GM19023 (cell line): Measurements from ENCODE around the gene LRRC37A.
"Not testable (repeated sequence)": the region's sequence is repeated elsewhere in the genome, so short reads cannot be mapped to it uniquely, and the experiment has no call there.

Experiments used
- ATAC-seq: cut with Tn5 transposase; IDR thresholded peaks from one replicate; pipeline ENCODE4 v1.9.1; 2021; ENCODE audit warnings: mild to moderate bottlenecking, moderate library complexity; ENCODE audit not compliant: unreplicated experiment

The LRRC37A gene

DNA sequence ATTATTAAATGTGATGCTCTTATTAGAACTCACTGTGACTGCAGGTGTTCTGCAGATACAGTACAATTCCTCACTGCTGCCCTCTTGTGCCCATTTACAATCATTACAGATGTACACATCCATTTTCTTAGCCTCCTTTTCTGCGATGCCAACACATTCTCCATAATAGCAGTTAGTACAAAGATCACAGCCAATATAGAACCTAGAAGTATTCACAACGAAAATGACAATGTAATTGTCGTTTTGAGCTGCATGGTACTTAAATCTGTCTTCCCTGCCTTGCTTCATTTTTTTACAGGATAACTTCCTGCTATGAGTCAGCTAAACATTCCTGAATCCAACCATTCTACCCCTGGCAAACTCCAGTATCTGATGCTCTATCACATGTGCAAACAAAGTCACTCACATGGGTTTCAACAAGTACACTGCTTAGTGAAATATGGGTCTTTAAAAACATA, 8.1 kb upstream of the LRRC37A start:
- ATAC-seq, result not testable (repeated sequence)

DNA sequence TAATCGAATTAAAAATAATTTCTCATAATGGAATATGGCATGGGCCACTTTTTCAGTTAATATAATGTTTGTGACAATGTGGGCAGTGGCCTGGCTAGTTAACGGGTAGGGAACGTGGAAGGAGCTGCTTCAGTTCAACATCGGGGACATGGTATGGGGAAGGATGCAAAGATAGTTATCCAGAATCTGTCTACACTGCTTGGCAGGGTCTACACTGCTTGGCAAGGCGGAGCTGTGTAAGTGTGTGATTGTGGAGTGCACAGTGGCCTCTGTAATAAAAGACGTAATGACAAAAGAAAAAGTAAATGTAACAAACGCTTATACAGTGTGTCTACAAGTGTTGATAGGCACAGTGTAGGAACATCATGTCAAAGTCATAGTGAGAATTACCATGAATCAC, 7.3 kb upstream of the LRRC37A start:
- not testable (repeated sequence) for ATAC-seq

DNA sequence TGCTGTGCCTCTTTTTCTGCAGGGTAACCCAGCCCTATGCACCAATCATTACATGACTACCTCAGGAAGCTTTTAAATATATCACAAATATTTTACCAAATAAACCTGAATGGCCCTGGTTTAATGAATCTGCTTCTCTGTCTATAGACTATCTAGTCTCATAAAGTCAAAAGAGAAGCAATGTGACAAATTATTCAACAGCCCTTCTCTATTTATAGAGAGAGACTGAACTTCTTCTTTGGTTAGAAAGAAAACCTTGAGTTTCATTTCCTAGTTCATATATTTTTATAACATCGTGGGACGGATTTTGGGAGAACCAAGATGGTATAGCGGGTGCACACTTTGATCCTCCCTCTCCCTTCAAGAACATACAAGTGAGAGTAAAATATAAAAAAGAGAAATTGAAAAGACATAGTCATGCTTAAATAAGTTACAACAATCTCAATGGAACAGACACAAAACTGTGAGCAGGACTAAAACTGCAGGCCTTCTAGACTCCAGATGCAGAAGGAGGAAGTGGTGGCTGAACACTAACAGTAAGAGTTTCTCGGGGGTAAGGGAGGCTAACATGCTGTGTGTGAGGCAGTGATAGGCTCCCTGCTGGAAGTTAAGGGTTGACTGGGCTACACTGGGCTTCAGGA, 3.9 kb upstream of the LRRC37A start:
- peak; percentile 89 for ATAC-seq

DNA sequence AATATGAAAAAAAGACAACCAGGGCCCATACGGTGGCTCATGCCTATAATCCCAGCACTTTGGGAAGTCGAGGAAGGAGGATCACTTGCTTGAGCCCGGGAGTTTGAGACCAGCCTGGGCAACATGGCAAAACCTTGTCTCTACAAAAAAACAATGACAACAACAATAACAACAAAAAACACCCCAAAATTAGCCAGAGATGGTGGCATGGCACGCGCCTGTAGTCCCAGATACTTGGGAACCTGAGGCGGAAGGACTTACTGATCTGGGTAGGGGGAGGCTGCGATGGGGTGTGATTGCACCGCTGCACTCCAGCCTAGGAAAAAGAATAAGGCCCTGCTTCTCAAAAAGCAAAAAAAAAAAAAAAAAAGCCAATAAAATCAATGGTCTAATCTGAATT, 3.3 kb upstream of the LRRC37A start:
- ATAC-seq, result not testable (repeated sequence)

DNA sequence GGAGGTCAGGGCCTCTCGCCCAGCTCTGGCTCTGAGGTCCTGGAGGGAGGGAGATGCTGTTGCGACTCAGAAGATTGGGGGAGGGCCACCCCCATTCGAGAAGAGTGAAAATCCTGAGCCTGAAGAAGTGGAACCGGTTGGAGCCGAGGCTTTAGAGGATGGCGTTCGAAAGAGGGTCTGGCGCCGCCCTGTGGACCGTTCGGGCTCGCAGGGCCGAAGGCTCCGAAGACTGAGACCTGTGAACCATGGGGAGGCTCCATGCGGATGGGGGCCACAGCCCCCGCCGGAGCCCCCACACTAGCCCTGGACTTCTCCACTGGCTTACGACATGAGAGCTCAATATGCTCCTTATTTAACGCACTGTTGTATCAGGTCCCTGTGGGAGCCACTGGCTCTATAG, 46.3 kb downstream of the LRRC37A start:
- ATAC-seq, result not testable (repeated sequence)

DNA sequence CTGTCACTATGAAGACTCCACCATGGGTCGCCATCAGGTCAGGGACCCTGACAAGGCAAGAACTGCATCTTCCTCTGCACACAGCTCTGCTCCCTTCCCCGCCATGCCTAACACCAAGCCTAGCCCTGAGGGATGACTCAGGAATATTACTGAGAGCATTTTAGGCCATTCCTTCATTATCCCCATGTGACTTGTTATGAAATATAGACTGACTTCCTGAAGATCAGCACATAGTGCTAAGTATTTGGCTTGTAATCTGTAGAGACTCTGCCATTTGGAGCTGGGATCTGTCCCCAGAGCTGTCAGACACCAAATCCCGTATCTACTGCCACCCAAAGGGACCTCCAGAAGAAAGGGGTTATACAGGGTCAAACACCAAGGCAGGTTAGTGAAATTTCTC, 47.2 kb downstream of the LRRC37A start:
- not testable (repeated sequence) for ATAC-seq

DNA sequence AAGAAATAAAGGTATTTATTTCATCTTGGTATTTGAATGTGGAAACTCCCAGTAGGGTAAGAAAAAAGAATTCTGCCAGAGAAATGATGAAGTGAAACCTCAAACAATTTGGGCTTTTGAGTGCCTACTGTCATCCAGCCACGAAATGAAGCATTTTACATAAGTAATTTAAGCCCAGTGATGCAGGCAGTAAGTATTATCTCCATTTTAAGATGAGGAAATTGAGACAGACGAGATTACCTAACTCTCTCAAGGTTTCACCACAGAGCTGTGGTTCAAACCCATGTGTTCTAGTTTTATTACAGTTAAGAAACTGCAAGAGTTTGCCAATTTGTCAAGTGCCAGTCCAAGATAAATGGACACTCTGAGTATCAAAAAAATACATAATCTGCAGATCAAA, 53.4 kb downstream of the LRRC37A start:
- not testable (repeated sequence) for ATAC-seq

DNA sequence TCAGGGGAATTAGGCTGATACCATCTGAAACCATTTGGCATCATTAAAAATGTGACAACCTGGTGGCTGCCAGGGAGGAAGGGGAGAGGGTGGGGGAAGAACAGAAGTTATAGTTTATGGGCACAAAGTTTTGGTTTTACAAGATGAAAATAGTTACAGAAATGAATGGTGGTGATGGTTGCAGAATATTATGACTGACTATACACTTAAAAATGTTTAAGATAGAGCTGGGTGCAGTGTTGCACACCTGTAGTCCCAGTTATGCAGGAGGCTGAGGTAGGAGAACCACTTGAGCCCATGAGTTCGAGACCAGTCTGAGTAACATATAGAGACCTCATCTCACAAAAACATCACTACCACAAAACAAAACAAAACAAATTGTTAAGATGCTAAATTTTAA, 54.1 kb downstream of the LRRC37A start:
- ATAC-seq, result not testable (repeated sequence)

DNA sequence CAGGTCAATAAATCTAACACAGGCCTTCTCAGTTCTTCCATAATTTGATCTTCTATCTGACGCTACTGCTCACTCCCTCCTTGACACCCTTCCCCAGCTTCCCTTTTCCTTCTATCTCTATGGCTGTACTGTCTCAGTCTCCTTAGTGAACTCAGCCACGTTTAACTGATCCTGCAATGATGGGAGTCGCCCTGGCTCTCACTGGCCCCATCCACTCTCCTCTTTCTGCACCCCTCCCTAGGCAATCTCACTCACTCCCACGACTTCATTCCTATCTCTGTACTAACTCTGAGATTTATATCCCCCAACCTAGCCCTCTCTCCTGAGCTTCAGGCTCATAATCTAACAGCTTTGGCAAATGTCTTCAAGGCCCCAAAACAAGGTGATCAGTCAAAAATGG, 58.9 kb downstream of the LRRC37A start:
- ATAC-seq, result not testable (repeated sequence)

DNA sequence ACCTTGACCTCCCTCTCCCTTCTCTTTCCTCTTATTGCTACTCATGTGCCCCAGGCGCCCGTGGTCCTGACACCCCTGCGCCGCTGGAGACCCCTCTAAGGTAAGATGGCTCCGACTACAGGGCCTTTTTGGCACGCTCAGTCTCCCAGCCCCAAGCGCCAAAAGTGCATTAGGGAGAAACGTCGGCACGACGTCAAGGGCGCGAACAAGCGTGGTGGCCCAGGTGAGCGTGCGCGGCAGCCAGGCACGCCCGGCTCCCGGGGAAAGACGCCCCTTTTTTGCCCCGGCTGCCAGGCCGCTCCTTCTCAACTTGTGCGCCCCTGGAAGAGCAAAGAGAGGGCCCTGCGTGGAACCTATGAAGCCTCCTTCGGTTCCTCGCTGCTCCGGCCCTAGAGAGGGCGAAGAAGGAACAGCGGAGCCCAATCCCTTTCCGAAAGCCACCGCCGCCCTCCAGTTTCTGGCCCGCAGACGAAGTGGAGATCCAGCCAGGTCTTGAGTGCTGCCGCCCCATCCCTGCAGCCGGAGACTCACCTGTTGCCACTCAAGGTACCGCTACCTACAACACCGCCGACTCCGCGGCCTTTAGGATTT, 66.3 kb downstream of the LRRC37A start:
- peak; percentile 54 for ATAC-seq

DNA sequence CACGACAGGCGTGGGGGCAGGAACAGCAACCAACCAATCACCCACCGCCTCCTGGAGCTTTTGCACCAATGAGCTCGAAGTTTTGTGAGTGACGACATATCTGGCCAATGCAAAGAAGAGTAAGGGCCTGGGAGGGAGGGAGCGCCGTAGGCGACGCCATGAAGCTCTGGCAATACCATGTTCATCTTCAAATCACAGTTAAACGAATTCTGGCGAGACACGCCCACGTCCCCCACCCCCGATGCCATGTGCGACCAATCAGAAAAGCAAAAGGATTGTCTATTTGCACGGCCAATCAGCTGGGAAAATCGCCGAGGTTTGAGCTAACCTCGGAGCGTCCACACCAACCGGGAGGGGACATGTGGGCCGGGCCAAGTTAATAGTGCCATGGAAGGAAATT, 66.8 kb downstream of the LRRC37A start, which contains the start of gene ARL17B:
Gene ARL17B (minus strand): TSS at position 12 of the 400 bp plus-strand sequence. CDS start 3,369 bp downstream, outside the sequence.
- ATAC-seq, result peak; percentile 97

DNA sequence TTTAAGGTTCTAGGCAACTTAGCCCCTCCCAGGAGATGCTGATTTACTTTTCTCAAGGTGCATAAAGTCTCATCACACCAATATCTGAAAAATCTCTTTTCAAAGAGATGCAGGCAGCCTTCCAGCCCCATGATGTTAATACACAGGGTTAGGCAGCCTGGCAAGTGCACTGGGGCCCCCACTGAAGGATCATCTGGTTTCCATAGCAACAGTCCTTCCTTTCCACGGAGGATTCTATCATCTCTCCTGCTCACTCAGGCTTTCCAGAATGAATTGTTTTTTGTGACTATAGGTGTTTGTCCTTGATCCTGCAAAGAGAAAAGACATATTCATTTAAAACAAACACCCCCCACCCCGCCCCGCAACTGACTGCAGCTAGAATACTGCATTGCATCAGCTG, 72.6 kb downstream of the LRRC37A start:
- not testable (repeated sequence) for ATAC-seq

DNA sequence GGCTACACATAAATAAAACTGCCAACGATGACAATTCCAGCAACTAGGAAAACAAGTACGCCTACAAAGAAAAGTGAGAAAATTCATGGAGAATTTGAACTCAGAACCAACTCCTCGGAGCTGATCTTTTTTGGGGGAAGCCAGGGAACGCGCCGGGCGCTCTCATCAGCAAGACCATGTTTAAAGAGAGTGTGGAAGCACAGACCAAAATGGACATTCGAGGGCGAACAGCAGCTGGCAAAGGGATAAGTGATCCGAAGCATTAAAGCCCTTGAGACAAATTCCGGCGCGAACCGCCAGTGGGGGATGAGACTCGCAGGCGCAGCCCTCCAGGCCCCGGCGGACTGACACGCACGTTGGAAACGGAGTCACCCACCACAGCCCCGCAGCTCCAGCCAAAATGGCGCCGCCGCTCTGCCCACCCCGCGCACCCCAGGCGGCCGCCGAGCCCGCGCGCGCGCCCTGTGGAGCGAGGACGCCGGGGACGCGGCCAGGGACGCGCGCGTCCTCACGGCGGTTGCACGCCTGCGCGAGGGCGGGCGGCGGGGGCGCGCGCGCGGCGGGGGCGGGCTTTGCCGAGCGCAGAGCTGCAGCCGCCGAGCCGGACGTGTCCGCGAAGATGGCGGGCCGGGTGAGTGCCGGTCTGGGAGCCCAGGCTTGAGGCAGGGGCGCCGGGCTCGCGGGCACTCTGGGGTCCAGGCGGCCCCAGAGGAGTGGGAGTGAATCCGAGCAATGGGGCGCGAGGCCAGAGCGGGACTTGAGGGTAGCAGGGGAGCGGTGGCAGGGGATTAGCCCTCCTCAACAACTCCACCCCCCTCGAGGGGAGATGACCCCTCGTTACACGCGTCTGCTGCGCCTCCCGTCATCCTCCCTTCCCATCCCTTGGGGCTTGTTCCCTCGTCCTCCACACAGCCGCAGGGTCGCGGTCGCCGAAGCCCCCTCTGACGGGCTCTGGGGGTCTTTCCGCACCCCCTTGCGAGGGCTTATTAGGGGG, 77.6 kb downstream of the LRRC37A start:
- peak; percentile 66 for ATAC-seq

DNA sequence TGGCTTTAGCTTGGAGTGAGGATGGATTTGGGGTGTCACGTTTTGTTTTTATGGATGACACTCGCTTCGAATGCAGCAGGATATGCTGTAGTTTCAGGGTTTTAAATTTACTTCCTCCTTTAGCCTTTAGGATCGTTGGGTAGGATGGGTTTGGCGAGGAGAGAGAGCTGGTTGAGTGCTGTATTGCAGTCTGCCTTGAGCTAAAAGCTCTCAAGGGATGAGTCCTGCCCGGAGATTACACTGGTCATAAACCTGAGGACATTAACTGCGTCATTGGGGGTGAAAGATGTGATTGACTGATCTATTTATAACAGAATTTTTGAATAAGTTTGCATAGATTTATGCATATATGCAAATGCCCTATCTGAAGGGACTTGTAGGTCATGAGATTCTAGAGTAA, 78.5 kb downstream of the LRRC37A start:
- not testable (repeated sequence) for ATAC-seq

DNA sequence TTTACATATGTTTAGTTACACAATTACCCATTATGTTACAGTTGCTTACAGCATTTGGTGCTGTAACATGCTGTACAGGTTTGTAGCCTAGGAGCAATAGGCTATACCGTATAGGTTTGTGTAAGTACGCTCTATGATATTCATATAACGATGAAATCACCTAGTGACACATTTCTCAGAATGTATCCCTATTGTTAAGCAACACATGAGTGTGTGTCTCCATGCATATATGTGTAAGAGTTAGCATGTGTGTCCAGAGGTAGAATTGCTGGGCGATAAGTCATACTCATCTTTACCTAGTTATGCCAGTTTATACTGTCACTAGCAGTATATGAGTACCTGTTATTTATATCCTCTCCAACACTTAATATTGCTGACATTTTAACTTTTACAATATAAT, 88.2 kb downstream of the LRRC37A start:
- ATAC-seq, result not testable (repeated sequence)

DNA sequence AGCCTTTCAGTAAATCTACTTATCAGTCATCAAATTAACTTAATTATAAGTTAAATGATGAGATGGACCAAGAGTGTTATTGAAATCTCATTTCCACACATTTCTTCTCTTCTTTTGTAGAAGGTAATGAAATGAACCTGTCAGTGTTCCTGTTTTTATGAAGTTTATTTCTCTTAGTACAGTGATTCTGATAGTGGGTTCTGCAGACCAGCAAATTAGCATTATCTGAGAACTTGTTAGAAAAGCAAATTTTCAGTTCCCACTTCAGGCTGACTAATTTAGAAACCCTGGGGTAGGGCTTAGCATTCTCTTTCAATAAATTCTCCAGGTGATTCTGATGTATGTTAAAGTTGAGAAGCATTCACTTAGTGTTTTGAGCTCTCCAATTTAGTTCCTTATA, 90.6 kb downstream of the LRRC37A start:
- not testable (repeated sequence) for ATAC-seq
